Measurements from ENCODE around the gene CNTN5.

CNTN5 gene

DNA sequence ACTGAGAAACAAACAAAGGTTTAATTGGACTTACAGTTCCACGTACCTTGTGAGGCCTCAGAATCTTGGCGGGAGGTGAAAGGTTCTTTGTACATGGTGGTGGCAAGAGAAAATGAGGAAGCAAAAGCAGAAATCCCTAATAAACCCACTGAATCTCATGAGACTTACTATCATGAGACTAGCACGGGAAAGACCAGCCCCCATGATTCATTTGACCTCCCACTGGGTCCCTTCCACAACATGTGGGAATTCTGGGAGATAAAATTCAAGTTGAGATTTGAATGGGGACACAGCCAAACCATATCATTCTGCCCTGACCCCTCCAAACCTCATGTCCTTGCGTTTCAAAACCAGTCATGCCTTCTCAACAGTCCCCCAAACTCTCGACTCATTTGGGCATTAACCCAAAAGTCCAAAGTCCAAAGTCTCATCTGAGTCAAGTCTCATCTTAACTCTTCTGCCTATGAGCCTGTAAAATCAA lies 617.4 kb downstream of the CNTN5 start:
- peaks cover 4% of the 10 kb centered on the region for H3K4me1 ChIP-seq (ENCODE audit: control insufficient read depth, low read depth, low read length)
- H3K9ac ChIP-seq (ENCODE audit: low read length): no peak overlapping the region
- no peak overlapping the region for H3K4me3 ChIP-seq (ENCODE audit: low read length)
- peaks cover 4% of the 10 kb centered on the region for H3K9me3 ChIP-seq (ENCODE audit: control insufficient read depth, low read depth, low read length)
- no peak overlapping the region for H3K27ac ChIP-seq (ENCODE audit: low read length)
- no peaks in the 10 kb centered on the region for H3K36me3 ChIP-seq (ENCODE audit: control insufficient read depth, low read depth, low read length)
- no peaks in the 10 kb centered on the region for H3K27me3 ChIP-seq (ENCODE audit: control insufficient read depth, insufficient read depth, low read length)

DNA sequence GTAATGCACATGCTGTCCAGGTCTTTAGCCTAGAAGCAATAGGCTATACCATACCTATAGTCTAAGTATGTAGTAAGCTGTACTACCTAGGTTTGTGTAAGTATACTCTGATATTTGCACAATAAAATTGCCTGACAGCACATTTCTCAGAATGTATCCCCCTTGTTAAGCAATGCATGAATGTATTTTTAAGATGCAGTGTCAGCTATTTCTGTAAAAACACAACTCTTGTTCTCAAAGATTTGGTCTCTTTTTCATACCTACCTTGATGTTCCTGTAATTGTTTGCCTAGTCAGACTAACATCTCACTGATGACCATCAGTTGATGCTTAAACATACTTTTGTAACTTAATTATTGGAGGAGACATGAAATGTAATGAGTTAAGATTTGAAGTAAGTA lies 619.9 kb downstream of the CNTN5 start:
- no peaks in the 10 kb centered on the region for H3K27me3 ChIP-seq (ENCODE audit: control insufficient read depth, insufficient read depth, low read length)
- no peak overlapping the region for H3K4me3 ChIP-seq (ENCODE audit: low read length)
- no peak overlapping the region for H3K27ac ChIP-seq (ENCODE audit: low read length)
- no peak overlapping the region for H3K9ac ChIP-seq (ENCODE audit: low read length)
- no peaks in the 10 kb centered on the region for H3K36me3 ChIP-seq (ENCODE audit: control insufficient read depth, low read depth, low read length)
- peaks cover 4% of the 10 kb centered on the region for H3K9me3 ChIP-seq (ENCODE audit: control insufficient read depth, low read depth, low read length)
- no peaks in the 10 kb centered on the region for H3K4me1 ChIP-seq (ENCODE audit: control insufficient read depth, low read depth, low read length)

DNA sequence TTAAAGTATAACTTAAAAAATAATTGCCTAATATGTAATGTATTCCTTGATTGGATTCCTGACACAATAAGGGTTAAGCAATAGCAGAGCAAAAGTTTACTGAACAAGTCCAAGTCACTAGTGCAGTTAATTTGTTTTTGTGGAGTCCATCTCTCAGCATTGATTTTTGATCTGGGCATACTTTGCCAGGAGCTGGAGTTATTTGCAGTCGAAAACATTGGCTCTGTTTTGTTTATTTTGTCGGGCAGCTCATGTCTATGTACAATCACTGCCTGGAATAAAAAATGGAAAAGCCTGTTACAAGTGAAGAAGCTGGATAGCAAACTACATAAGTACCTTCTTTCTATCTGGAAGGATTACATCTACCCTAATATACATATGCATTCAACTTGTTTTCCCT lies 625.2 kb downstream of the CNTN5 start:
- Histone ChIP-seq H3K27ac (ENCODE audit: low read length) (no peak overlapping the region), H3K4me3 (ENCODE audit: low read length) (no peak overlapping the region), H3K27me3 (ENCODE audit: control insufficient read depth, insufficient read depth, low read length) (no peaks in the 10 kb centered on the region), H3K4me1 (ENCODE audit: control insufficient read depth, low read depth, low read length) (no peaks in the 10 kb centered on the region), H3K9ac (ENCODE audit: low read length) (no peak overlapping the region), H3K9me3 (ENCODE audit: control insufficient read depth, low read depth, low read length) (no peaks in the 10 kb centered on the region), H3K36me3 (ENCODE audit: control insufficient read depth, low read depth, low read length) (no peaks in the 10 kb centered on the region)

DNA sequence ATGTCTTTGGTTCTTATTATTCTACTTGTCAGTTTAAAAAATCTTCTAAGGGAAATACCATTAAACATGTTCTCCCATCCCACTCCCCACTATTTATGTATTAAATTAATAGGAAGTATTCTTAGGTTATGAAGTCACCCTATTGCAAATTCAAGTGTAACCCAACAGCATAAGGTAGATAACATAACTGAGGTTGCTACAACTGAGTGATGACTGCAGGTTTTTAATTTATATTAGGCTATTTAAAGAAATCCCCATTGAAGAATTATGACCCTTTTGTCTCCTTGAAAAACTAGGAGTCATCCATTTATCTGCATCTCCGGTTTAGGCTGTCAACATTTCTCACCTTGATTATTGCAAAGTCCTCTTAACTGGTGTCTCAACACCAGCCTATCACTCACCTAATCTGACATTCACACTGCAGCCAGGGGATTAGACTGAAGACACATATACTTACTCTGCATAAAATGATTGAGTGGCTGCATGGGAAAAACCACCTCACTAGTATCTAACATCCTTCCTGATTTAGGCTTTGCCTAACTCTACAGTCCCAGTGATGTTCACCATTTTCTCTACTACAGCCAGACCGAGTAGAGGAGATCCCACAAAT lies 649.4 kb downstream of the CNTN5 start:
- Histone ChIP-seq H3K9me3 (ENCODE audit: control insufficient read depth, low read depth, low read length) (no peaks in the 10 kb centered on the region), H3K4me3 (ENCODE audit: low read length) (no peak overlapping the region), H3K27me3 (ENCODE audit: control insufficient read depth, insufficient read depth, low read length) (no peaks in the 10 kb centered on the region), H3K4me1 (ENCODE audit: control insufficient read depth, low read depth, low read length) (no peaks in the 10 kb centered on the region), H3K9ac (ENCODE audit: low read length) (no peak overlapping the region), H3K36me3 (ENCODE audit: control insufficient read depth, low read depth, low read length) (no peaks in the 10 kb centered on the region), H3K27ac (ENCODE audit: low read length) (no peak overlapping the region)

DNA sequence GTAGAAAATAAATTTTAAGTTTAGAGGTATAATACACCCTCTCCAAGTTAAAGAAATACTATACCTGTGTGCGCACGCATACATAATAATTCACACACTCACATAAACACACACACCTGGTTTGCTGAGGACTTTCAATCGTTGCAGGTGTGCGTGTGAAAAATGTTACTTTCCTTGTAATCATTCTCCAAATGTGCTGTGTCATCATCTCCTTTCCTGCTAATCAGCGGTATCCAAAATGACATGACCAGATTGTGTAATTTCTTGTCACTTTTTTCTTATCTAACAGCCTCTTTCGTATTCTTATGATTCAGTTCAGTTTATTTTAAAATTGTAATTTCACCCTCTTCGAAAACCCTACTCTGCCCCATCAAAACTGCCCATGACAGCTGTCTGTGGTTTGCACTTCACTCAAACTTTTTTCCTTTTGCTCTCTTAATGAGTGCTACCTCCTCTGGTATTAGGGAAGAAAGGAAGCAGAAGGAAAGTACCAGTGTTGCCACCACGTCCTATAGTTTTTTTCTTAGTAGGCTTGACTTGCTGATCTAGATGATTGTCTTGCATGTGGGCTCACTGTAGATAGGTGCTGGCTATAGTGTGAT lies 651.2 kb downstream of the CNTN5 start:
- Histone ChIP-seq H3K27ac (ENCODE audit: low read length) (no peak overlapping the region), H3K36me3 (ENCODE audit: control insufficient read depth, low read depth, low read length) (no peaks in the 10 kb centered on the region), H3K4me3 (ENCODE audit: low read length) (no peak overlapping the region), H3K27me3 (ENCODE audit: control insufficient read depth, insufficient read depth, low read length) (no peaks in the 10 kb centered on the region), H3K4me1 (ENCODE audit: control insufficient read depth, low read depth, low read length) (no peaks in the 10 kb centered on the region), H3K9me3 (ENCODE audit: control insufficient read depth, low read depth, low read length) (no peaks in the 10 kb centered on the region), H3K9ac (ENCODE audit: low read length) (no peak overlapping the region)

DNA sequence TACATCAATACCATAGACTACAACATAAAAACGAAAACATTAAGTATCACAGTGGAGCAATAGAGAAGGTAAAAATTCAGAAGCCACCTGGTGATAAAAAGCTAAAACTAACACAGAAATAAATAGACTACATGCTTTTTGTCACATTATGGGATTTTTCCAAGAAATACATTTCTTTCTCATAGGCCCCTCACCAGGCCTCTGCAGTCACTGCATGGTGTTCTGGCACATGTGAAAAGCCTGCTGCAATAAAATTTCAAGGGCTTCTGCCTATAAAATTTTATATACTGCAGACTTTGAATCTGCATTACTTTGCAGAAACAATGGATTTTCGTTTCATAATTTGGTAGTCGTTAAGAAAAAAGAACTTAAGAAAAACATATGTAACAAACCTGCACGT lies 655.5 kb downstream of the CNTN5 start:
- Histone ChIP-seq H3K9ac (ENCODE audit: low read length) (no peak overlapping the region), H3K27ac (ENCODE audit: low read length) (no peak overlapping the region), H3K27me3 (ENCODE audit: control insufficient read depth, insufficient read depth, low read length) (no peaks in the 10 kb centered on the region), H3K36me3 (ENCODE audit: control insufficient read depth, low read depth, low read length) (no peaks in the 10 kb centered on the region), H3K4me1 (ENCODE audit: control insufficient read depth, low read depth, low read length) (no peaks in the 10 kb centered on the region), H3K4me3 (ENCODE audit: low read length) (no peak overlapping the region), H3K9me3 (ENCODE audit: control insufficient read depth, low read depth, low read length) (no peaks in the 10 kb centered on the region)

DNA sequence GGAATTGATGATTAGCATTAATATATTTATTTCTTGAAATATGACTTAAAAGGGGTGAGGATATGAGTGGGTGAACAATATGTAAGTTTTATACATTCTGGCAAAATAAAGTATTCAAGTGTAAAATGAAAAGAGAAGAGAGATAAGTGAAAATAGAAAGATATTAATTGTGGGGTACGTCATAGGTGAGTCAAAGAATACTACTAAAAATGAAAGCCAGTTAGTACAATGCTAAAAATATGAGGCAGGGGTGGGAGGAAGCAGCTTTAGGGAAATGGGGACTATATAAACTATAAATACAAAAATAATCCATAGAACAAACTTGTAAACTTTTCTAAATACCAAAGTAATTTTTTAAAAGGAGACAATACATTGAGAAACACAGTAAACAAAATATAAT lies 661.4 kb downstream of the CNTN5 start:
- Histone ChIP-seq H3K9ac (ENCODE audit: low read length) (no peak overlapping the region), H3K36me3 (ENCODE audit: control insufficient read depth, low read depth, low read length) (no peaks in the 10 kb centered on the region), H3K27ac (ENCODE audit: low read length) (no peak overlapping the region), H3K4me3 (ENCODE audit: low read length) (no peak overlapping the region), H3K9me3 (ENCODE audit: control insufficient read depth, low read depth, low read length) (no peaks in the 10 kb centered on the region), H3K27me3 (ENCODE audit: control insufficient read depth, insufficient read depth, low read length) (no peaks in the 10 kb centered on the region), H3K4me1 (ENCODE audit: control insufficient read depth, low read depth, low read length) (no peaks in the 10 kb centered on the region)

DNA sequence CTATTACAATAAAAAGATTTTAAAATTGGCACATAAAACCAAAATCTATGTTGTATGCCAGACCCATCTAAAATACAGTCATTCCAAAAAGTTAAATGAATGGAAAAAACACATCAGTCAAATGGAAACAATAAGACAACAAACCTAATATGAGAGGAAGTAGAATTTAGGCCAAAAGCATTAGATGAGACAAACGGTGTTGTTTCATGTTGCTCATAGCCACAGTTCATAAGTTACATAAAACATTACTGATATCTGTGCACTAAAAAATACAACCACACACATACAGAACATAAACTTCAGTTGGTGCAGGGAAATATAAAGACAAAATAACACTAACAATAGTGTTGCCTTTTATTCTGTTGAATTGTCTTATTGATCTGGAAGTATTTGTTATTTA lies 661.9 kb downstream of the CNTN5 start:
- no peaks in the 10 kb centered on the region for H3K4me1 ChIP-seq (ENCODE audit: control insufficient read depth, low read depth, low read length)
- H3K9ac ChIP-seq (ENCODE audit: low read length): no peak overlapping the region
- no peaks in the 10 kb centered on the region for H3K27me3 ChIP-seq (ENCODE audit: control insufficient read depth, insufficient read depth, low read length)
- no peak overlapping the region for H3K4me3 ChIP-seq (ENCODE audit: low read length)
- no peaks in the 10 kb centered on the region for H3K9me3 ChIP-seq (ENCODE audit: control insufficient read depth, low read depth, low read length)
- no peaks in the 10 kb centered on the region for H3K36me3 ChIP-seq (ENCODE audit: control insufficient read depth, low read depth, low read length)
- H3K27ac ChIP-seq (ENCODE audit: low read length): no peak overlapping the region

DNA sequence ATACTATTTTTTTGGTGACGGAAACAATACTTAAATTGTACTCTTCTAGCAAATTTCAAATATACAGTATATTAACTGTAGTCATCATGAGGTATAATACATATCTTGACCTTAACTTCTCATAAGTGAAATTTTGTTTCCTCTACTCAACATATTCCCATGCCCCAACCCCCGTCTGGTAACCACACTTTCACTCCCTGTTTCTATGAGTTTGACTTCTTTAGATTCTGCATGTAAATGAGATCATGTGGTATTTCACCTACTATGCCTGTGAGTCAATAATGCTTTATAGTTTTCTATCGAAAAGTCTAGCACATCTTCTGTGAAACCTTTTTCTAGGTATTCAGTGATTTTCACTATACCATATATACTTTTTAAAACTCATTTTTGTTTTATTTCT lies 663.2 kb downstream of the CNTN5 start:
- Histone ChIP-seq H3K27me3 (ENCODE audit: control insufficient read depth, insufficient read depth, low read length) (no peaks in the 10 kb centered on the region), H3K4me1 (ENCODE audit: control insufficient read depth, low read depth, low read length) (no peaks in the 10 kb centered on the region), H3K4me3 (ENCODE audit: low read length) (no peak overlapping the region), H3K27ac (ENCODE audit: low read length) (no peak overlapping the region), H3K36me3 (ENCODE audit: control insufficient read depth, low read depth, low read length) (no peaks in the 10 kb centered on the region), H3K9me3 (ENCODE audit: control insufficient read depth, low read depth, low read length) (no peaks in the 10 kb centered on the region), H3K9ac (ENCODE audit: low read length) (no peak overlapping the region)

DNA sequence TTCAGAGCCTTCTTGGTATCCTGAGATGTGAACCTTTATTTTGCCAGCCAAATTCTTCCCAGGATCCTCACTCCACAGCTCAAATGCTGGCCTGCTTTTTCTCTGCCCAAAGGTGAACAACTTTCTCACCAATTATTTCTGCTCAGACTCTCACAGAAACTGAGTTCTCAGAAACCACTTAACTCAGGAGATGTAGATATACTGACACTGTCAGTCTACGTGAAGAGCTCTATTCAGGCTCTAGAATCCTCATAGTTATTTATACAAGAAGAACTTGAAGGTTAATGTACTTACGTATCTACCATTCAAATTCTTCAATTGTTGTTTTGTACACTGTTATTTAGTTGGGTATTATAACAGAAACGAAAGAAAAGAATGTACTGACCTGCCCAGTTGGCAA lies 666.1 kb downstream of the CNTN5 start:
- Histone ChIP-seq H3K4me1 (ENCODE audit: control insufficient read depth, low read depth, low read length) (no peaks in the 10 kb centered on the region), H3K27ac (ENCODE audit: low read length) (no peak overlapping the region), H3K9me3 (ENCODE audit: control insufficient read depth, low read depth, low read length) (no peaks in the 10 kb centered on the region), H3K36me3 (ENCODE audit: control insufficient read depth, low read depth, low read length) (no peaks in the 10 kb centered on the region), H3K9ac (ENCODE audit: low read length) (no peak overlapping the region), H3K27me3 (ENCODE audit: control insufficient read depth, insufficient read depth, low read length) (no peaks in the 10 kb centered on the region), H3K4me3 (ENCODE audit: low read length) (no peak overlapping the region)

DNA sequence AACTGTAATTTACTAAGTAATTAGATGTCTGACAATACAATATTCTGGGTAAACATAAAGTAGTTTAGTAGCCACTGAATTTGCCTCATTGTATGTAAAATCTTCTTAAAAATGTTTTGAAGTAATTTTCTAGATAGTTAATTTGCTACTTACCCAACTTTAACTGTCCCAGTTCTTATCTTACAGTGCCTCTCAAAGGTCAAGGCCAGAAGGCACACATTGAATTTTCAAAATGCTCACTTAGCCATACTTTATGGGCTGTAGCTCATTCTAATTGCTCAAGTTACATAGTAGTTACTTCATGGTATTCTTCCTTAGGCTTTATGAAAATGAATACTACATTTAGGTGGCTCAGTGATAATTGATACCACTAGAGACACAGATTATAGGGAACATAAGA lies 666.6 kb downstream of the CNTN5 start:
- no peak overlapping the region for H3K4me3 ChIP-seq (ENCODE audit: low read length)
- H3K9me3 ChIP-seq (ENCODE audit: control insufficient read depth, low read depth, low read length): no peaks in the 10 kb centered on the region

DNA sequence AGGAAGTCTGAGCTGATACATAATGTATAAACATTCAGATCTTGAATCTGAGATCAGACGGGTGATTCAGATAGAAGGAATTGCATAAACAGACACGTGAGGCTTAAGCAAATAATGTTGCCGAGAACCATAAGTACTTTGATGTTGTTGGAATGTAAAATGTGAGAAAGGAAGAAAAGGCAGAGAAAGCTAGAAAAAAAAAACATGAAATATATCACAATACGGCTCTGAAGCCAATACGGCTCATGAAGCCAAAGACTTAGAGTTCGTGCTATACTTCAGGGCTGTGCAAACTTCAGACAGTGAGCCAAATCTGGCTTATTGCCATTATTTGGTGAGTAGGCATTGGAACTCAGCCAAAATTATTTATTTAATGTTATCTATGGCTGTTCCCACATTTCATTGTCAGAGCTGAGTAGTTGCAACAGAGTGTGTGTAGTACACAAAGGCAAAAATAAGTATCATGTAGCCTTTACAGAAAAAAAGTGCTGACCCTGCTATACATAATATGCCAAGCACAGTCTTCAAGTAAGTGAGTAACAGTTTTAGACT lies 673.3 kb downstream of the CNTN5 start:
- Histone ChIP-seq H3K36me3 (ENCODE audit: control insufficient read depth, low read depth, low read length) (no peaks in the 10 kb centered on the region), H3K4me3 (ENCODE audit: low read length) (no peak overlapping the region), H3K9ac (ENCODE audit: low read length) (no peak overlapping the region), H3K27me3 (ENCODE audit: control insufficient read depth, insufficient read depth, low read length) (no peaks in the 10 kb centered on the region), H3K27ac (ENCODE audit: low read length) (no peak overlapping the region), H3K4me1 (ENCODE audit: control insufficient read depth, low read depth, low read length) (no peaks in the 10 kb centered on the region), H3K9me3 (ENCODE audit: control insufficient read depth, low read depth, low read length) (no peaks in the 10 kb centered on the region)

More for the DNA sequence above, 666.6 kb downstream of the CNTN5 start:
- no peaks in the 10 kb centered on the region for H3K4me1 ChIP-seq (ENCODE audit: control insufficient read depth, low read depth, low read length)
- no peak overlapping the region for H3K9ac ChIP-seq (ENCODE audit: low read length)
- no peaks in the 10 kb centered on the region for H3K36me3 ChIP-seq (ENCODE audit: control insufficient read depth, low read depth, low read length)
- H3K27ac ChIP-seq (ENCODE audit: low read length): no peak overlapping the region
- H3K27me3 ChIP-seq (ENCODE audit: control insufficient read depth, insufficient read depth, low read length): no peaks in the 10 kb centered on the region

Data from iPS-18a (cell line).